ENCODE results near the gene SNX4.

DNA sequence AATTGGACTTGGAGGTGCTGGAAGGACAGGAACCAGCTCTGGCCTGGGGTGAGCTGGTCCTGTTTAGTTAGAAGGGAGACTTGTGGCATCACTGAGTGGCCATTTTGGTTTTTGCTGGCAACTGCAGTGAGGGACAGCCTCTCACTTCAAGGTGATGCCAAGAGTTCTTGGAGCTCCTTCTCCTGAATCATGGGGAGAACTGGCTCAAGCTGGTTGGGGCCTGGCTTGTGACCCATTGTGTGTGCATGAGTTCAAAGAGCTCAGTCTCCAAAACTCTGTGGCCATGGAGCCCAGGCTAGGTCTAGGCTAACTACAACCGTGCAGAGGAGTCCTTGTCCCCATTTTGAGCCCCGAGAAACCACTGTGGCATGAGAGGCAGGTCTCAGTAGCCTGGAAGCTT is 84.8 kb downstream of the SNX4 start:
- TF ChIP-seq, protein P1, sequence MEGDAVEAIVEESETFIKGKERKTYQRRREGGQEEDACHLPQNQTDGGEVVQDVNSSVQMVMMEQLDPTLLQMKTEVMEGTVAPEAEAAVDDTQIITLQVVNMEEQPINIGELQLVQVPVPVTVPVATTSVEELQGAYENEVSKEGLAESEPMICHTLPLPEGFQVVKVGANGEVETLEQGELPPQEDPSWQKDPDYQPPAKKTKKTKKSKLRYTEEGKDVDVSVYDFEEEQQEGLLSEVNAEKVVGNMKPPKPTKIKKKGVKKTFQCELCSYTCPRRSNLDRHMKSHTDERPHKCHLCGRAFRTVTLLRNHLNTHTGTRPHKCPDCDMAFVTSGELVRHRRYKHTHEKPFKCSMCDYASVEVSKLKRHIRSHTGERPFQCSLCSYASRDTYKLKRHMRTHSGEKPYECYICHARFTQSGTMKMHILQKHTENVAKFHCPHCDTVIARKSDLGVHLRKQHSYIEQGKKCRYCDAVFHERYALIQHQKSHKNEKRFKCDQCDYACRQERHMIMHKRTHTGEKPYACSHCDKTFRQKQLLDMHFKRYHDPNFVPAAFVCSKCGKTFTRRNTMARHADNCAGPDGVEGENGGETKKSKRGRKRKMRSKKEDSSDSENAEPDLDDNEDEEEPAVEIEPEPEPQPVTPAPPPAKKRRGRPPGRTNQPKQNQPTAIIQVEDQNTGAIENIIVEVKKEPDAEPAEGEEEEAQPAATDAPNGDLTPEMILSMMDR (conservative IDR thresholded peaks at IDR 0.05; ENCODE audit: low read depth, low read length): no peak
- TF ChIP-seq EZH2 (IDR thresholded peaks at IDR 0.05; ENCODE audit: low read length, unreplicated experiment): no peak
- TF ChIP-seq EZH2phosphoT487 (IDR thresholded peaks at IDR 0.05; ENCODE audit: borderline replicate concordance, low read length): no peak
